ENCODE measurements around the gene LMX1A.

LMX1A gene

GRCh38 chr1:165317612-165318011, 38.9 kb downstream of the LMX1A start:
- no peak for DNase-seq

GRCh38 chr1:165316153-165316772, 40.3 kb downstream of the LMX1A start:
- DNase-seq: no peak

DNA sequence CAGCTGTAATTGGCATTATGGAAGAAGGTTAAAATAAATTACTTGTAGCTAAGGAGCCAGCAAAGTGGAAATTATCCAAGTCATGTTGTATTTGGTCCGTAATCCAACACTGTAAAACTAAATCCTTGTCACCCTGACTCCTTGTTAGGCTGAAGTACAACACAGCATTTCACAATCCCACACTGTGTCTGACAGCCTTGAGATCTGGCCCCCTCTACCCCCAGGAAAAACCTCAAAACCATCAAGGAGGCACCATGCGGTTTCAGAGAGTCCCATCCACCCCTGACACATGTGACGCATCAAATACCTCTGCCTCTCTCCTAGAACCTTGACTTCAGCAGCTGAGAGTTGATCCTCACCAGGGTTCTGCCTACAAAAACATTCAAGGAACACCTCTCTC, 41.0 kb downstream of the LMX1A start:
- no peak for DNase-seq

- DNase-seq: no peak
Measured at GRCh38 chr1:165313903-165314302, 42.6 kb downstream of the LMX1A start.

- no peak for DNase-seq
Measured at GRCh38 chr1:165312591-165312990, 43.9 kb downstream of the LMX1A start.

GRCh38 chr1:165306543-165307434, 49.7 kb downstream of the LMX1A start:
- DNase-seq: no peak

DNA sequence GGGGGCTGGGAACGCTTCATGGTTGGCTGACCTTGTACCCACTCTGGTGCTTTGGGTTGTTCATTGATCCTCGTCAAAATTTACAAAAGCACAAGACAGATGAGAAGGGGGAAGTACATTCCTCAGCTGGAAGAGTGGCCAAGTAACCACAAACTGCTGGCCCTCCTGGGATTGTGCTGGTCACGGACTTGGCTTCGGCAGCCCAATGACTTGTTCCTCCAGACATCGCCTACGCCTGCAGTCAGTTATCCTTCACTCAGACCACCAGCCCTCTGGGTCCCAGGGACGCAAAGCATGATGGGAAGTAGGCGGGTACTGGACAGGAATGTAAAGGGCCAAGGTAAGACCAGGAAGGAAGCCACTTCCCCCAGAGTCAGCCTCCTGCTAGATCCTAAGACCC, 53.1 kb downstream of the LMX1A start:
- no peak for DNase-seq

DNA sequence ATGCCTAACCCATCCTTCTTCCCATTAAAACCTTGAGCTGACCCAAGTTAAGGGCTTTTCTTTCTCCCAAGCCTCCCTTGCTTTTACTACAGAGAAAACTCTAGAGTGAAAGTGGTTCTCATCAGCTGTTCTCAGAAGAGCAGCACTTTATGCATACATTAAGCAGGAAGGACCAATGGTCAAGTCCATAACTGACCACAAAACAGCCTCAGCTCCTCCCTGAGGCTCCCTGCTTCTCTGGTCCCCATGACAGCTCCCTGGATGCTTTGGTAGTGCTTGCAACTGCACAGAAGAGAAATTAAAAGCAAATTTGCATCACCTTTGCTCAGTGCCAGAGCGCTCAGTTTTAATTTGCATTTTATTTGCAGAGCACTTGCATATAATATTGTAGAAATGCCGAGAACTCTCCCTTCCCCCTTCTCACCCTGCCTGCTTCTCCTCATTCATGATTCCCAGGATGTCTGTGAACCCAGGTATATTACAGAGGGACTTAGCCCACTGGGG, 56.1 kb downstream of the LMX1A start:
- DNase-seq: no peak

GRCh38 chr1:165298203-165298820, 58.2 kb downstream of the LMX1A start:
- DNase-seq: no peak

DNA sequence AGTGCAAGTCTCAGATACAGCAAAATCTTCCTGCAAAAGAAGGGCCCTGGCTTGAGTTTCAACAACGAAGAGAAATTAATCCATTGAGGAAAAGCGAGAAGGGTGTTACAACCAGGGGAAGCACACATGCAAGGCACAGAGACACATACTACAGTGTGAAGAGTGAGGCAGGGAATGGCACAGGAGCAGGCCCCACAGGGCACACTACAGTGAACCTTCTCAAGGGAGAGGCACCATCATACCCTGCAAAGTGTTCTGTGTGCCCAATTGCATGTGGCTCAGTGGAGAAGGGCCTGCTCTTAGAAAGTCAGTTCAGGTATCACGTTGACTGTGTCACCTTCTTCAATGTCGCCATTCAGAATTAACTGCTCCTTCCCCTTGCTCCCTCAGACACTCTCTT, 60.3 kb downstream of the LMX1A start:
- DNase-seq: no peak

DNA sequence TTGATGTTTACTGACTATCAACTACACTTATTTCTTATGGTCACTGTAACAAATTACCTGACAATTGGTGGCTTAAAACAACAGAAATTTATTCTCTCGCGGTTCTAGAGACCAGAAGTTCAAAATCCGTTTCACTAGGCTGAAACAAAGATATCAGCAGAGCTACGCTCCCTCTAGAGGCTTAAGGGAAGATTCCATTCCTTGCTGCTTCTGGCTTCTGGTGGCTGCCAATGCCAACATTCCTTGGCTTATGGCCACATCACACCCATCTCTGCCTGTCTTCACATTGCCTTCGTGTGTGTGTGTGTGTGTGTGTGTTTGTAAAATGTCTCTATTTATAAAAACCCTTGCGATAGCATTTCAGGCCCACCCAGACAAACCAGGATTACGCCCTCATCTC, 66.4 kb downstream of the LMX1A start:
- DNase-seq: no peak

- no peak for DNase-seq
Measured at GRCh38 chr1:165289556-165289955, 67.0 kb downstream of the LMX1A start.

GRCh38 chr1:165288350-165289120, 68.0 kb downstream of the LMX1A start:
- DNase-seq: no peak

DNA sequence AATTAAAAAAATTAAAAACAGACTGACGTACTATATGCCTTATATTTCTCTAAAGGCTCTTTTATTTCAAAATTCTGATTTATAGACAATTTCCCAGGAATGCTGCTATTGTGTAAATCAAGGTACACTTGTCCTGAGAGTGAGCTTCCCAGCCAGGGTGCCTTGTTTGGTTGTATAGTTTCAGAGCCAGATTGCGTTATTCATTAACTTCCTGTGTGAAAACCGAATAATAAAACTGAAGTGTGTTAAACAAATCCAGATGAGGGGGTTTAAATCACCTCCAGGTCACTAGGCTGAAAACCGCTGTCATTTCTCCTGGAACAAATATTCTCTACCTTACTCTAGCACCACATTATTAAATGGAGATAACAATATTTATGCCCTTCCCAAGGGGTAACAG, 68.7 kb downstream of the LMX1A start:
- DNase-seq: no peak

- DNase-seq: no peak
Measured at GRCh38 chr1:165287329-165287728, 69.2 kb downstream of the LMX1A start.

- DNase-seq: no peak
Measured at GRCh38 chr1:165284454-165284853, 72.1 kb downstream of the LMX1A start.

DNA sequence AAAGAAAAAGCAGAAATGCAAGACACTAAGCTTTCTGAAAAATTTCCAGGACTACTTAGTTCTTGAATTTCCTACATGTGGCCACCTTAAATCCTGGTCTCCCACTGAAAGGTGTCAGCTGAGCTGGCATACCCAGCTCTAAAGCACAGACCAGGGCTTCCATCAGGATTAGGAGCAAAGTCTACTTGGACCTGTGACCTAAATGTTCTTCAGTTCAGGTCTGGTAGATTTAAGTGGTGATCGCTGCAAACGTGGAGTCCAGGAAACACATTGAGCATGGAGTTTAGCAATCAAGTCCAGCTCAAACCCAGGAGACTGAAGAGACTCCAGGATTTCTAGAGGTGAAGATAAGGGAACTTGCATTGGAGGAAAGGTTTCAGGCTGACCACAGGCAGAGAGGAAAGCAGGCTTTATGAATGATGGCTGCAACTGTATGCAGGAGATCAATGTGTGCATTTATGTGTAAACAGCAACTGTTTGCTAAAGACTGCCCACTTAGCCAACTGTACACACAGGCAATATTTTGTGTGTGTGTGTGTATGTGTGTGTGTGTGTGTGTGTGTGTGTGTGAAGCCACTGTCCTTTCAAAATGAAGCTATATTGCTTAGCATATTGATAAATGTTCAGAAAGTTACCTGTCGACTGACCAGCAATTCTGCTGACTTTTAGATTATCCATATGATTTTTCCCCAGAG, 75.2 kb downstream of the LMX1A start:
- DNase-seq: no peak

DNA sequence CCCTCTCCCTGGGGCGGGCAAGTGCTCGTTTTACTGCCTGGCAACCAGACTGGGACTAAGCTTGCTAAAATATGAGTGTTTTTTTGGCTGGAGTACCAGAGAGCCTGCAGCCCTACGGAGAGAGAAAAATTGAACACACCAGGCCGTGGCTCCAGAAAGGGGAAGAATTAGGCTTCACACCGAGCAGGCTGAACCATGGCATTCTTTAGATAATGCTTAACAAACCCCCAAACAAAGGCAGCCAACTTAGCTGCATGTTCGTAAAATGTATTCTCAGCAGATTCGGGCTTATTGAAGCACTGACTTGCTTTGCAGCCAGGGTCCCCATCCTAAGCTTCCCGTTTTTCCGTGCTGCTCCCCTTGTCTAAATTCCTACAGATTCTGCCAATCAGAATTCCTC, 76.6 kb downstream of the LMX1A start:
- no peak for DNase-seq

- DNase-seq: no peak
Measured at GRCh38 chr1:165276314-165276713, 80.2 kb downstream of the LMX1A start.

GRCh38 chr1:165265196-165265838, 91.2 kb downstream of the LMX1A start:
- DNase-seq: no peak

GRCh38 chr1:165259706-165260428, 96.6 kb downstream of the LMX1A start:
- no peak for DNase-seq
